Fibroblast of pulmonary artery (primary cell): ENCODE results near the gene HS3ST3A1.

Experiments
- DNase-seq: peaks from one replicate; pipeline ENCODE4 v3.0.0-alpha.2; 2010; ENCODE audit warnings: low read depth
- H3K4me3 ChIP-seq: replicated peaks from 2 replicates; pipeline ENCODE4 v1.5.1; 2011; ENCODE audit warnings: low read depth, mild to moderate bottlenecking, control low read depth, low read length, moderate library complexity
- CTCF ChIP-seq: IDR thresholded peaks from 2 replicates; pipeline ENCODE4 v1.5.1; 2011; ENCODE audit warnings: mild to moderate bottlenecking, control low read depth, low read length, inconsistent platforms; ENCODE audit errors: missing control alignments

HS3ST3A1 gene

GRCh38 chr17:13601776-13602551 lies at the start of gene HS3ST3A1:
Gene HS3ST3A1, minus strand, starts transcription at chr17:13601929. Its CDS starts 800 bp downstream, at chr17:13601129.
- DNase-seq: peak; percentile 77
- TF ChIP-seq CTCF: no peak
- peak within 1 kb of the TSS; percentile 67 for H3K4me3 ChIP-seq

- DNase-seq: no peak
Measured at GRCh38 chr17:13650096-13650675, 48.5 kb upstream of the HS3ST3A1 start.

GRCh38 chr17:13647543-13648021 lies 45.9 kb upstream of the HS3ST3A1 start:
- no peak for TF ChIP-seq CTCF
- peak; percentile 14 for DNase-seq
- H3K4me3 ChIP-seq: no peak overlapping the region

More at GRCh38 chr17:13650096-13650675, 48.5 kb upstream of the HS3ST3A1 start:
- H3K4me3 ChIP-seq: no peak overlapping the region
- no peak for TF ChIP-seq CTCF

GRCh38 chr17:13646969-13647542 lies 45.3 kb upstream of the HS3ST3A1 start:
- TF ChIP-seq CTCF: no peak
- H3K4me3 ChIP-seq: no peak overlapping the region
- no peak for DNase-seq

- TF ChIP-seq CTCF: no peak
- no peak for DNase-seq
- no peak overlapping the region for H3K4me3 ChIP-seq
Measured at GRCh38 chr17:13646411-13646810, 44.7 kb upstream of the HS3ST3A1 start.

GRCh38 chr17:13643180-13643579 lies 41.5 kb upstream of the HS3ST3A1 start:
- no peak overlapping the region for H3K4me3 ChIP-seq
- DNase-seq: no peak
- TF ChIP-seq CTCF: no peak
